Measurements from ENCODE around the gene GRIK4.
"Not testable (repeated sequence)": the region's sequence is repeated elsewhere in the genome, so short reads cannot be mapped to it uniquely, and the experiment has no call there.

The GRIK4 gene

DNA sequence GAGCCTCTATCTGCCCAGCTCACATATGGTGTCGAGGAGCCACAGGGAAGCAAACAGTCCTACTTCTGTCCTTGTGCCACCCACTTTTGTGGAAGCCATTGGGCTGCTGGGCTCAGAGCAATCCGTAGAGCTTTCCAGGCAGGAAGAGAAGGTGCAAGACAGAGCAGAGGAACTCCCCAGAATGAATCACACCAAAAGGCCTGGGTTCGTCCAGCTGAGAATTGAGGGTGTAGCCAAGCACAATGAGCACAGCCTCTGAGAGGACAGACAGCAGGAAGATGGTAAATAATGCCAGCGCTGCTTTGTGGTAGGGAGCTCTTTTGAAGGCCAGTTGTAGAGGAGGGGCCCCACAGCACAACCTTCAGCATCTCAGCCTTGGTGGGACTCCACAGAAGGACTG lies 237.8 kb downstream of the GRIK4 start:
- TF ChIP-seq, protein P1, sequence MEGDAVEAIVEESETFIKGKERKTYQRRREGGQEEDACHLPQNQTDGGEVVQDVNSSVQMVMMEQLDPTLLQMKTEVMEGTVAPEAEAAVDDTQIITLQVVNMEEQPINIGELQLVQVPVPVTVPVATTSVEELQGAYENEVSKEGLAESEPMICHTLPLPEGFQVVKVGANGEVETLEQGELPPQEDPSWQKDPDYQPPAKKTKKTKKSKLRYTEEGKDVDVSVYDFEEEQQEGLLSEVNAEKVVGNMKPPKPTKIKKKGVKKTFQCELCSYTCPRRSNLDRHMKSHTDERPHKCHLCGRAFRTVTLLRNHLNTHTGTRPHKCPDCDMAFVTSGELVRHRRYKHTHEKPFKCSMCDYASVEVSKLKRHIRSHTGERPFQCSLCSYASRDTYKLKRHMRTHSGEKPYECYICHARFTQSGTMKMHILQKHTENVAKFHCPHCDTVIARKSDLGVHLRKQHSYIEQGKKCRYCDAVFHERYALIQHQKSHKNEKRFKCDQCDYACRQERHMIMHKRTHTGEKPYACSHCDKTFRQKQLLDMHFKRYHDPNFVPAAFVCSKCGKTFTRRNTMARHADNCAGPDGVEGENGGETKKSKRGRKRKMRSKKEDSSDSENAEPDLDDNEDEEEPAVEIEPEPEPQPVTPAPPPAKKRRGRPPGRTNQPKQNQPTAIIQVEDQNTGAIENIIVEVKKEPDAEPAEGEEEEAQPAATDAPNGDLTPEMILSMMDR (conservative IDR thresholded peaks at IDR 0.05; ENCODE audit: low read depth, low read length) = no peak
- no peak overlapping the region for H3K4me3 ChIP-seq (ENCODE audit: low read depth, low read length)
- DNase-seq (ENCODE audit: low read depth) = no peak

DNA sequence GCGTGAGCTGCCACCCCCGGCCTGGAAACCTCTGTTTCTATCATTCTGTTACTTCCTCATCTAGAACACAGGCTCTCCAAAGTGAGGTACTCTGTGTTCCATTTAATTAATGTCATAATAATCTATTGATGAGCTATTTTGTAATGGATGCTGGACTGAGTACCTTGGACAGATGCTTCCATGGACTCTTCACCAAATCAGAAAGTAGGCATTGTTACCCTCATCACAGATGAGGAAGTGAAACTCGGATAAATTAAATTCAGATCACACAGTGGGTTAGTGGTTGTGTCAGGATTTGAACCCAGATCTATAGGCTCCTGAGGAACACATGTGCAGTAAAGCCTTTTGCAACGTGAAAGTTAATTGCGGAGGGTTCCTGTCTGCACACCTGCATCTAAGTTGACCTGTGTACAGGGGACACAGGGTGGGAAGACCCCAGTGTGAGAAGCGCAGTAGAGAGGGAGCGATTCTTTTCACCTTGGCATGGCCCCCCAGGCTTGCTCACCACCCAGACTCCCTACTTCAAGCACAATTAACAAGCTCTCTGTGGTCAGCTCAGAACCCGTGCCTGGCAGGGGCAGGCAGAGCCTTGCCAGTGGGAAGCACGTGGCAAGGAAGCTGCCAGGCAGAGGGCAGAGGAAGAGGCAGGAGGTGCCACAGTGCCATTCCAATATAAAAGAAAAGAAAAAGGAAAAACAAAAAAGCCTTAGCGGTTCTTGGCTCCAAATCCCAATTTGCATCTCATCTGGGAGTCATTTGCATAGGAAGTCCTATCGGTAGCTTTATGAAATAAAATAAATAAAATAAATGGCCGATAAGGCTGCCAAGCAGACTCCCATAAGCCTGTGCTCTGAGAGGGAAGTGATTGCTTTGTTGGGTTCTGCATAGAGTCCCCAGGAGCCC lies 239.3 kb downstream of the GRIK4 start:
- H3K4me3 ChIP-seq (ENCODE audit: low read depth, low read length) = no peak overlapping the region
- TF ChIP-seq, protein P1 (conservative IDR thresholded peaks at IDR 0.05; ENCODE audit: low read depth, low read length) = no peak
- no peak for DNase-seq (ENCODE audit: low read depth)

DNA sequence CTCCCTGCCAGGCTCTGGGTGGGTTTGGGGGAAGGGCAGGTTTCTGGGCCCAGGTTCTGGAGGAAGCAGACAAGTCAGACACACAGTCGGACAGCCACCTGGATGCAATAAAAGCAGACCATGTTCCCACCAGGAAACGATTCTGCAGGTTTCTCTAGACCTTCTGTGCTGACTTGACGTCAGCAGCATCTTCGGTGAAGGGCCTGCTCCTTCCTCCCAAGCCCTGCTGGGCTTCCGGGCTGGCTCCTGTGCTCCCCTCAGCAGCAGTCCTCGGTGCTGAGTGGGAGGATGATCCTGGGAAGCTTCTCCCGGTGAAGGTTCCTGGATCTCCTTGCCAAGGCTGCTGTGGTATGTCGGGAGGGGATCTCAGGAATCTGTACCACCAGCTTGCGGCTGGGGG lies 240.0 kb downstream of the GRIK4 start:
- TF ChIP-seq, protein P1 (conservative IDR thresholded peaks at IDR 0.05; ENCODE audit: low read depth, low read length) = no peak
- DNase-seq (ENCODE audit: low read depth) = no peak
- no peak overlapping the region for H3K4me3 ChIP-seq (ENCODE audit: low read depth, low read length)

DNA sequence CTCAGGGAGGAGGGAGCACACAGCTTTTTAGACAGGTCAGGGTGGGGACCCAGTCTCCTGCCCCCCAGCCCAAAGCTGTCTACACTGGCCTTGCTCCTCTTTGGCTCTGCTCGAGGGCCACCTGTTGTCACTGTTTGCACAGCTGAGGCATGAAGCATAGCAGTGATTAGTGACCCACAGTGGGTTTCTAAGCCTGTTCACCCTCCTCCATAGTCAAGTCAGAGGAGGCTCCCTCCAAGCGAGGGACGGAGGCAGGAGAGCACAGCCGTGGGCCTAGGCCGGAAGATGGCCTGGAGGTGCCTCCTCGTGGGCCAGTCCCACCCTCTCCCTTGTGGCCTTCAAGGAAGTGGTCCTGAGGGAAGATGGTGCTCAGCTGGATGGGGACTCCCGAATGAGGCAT lies 241.1 kb downstream of the GRIK4 start:
- H3K4me3 ChIP-seq (ENCODE audit: low read depth, low read length) = no peak overlapping the region
- DNase-seq (ENCODE audit: low read depth) = no peak
- TF ChIP-seq, protein P1 (conservative IDR thresholded peaks at IDR 0.05; ENCODE audit: low read depth, low read length) = no peak

DNA sequence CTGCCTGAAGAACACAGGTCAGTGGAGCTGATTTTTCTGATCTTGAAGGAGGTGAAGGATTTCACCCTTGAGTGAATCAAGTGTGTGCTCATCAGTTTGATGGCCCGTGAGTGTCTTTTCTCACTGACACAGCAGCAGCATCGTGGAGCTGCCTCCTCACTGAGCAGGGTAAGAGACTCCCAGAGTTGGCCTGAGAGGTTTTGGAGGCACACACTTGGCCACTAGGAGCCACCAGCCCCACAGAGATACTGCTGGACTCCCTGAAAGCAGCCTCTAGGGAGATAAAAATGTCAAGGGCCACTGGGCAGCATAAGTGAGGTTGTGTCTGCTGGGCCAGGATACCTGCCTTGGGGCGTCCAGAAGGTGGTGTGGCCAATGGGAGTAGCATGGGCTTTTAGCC lies 245.4 kb downstream of the GRIK4 start:
- TF ChIP-seq, protein P1 (conservative IDR thresholded peaks at IDR 0.05; ENCODE audit: low read depth, low read length) = no peak

DNA sequence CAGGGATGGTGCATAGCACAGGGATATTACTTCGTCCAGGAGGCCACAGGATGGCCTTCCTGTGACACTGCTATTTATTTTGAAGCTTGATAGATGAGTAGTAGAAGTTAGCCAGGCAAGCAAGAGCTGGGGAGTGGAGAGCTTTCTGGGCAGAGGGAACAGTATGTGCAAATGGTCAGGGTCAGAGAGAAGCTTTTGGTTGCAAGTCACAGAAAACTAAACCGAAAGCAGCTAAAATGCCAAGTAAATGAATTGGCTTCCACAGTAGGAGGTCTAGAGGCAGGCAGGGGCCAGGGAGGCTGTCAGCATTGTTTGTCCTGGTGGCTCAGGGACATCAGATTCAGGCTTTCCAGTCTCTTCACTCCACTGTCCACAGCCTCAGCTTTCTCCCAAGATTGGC lies 247.5 kb downstream of the GRIK4 start:
- H3K4me3 ChIP-seq (ENCODE audit: low read depth, low read length) = no peak overlapping the region
- TF ChIP-seq, protein P1 (conservative IDR thresholded peaks at IDR 0.05; ENCODE audit: low read depth, low read length) = no peak
- peak; percentile 11 for DNase-seq (ENCODE audit: low read depth)

More for the DNA sequence above, 245.4 kb downstream of the GRIK4 start:
- H3K4me3 ChIP-seq (ENCODE audit: low read depth, low read length) = no peak overlapping the region
- no peak for DNase-seq (ENCODE audit: low read depth)

DNA sequence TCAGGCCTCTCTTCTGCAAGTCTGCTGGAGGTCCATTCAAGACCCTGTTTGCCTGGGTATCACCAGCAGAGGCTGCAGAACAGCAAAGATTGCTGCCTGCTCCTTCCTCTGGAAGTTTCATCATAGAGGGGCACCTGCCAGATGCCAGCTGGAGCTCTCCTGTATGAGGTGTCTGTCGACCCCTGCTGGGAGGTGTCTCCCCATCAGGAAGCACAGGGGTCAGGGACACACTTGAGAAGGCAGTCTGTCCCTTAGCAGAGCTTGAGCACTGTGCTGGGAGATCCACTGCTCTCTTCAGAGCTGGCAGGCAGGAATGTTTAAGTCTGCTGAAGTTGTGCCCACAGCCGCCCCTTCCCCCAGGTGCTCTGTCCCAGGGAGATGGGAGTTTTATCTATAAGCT lies 254.2 kb downstream of the GRIK4 start:
- not testable (repeated sequence) for DNase-seq (ENCODE audit: low read depth); H3K4me3 ChIP-seq (ENCODE audit: low read depth, low read length)

All from choroid plexus epithelial cell (primary cell).